H9 (cell line): ENCODE results near the gene ZNF526. TPM values are rescaled to one million over a fixed set of nuclear protein-coding genes. Genes with fewer than 3 reads are reported as not detected.

Experiments used
- DNase-seq: peaks from one replicate; pipeline ENCODE4 v3.0.0-alpha.2; 2017
- H2AFZ ChIP-seq: one replicate; pipeline ENCODE4 v1.6.1; 2013; ENCODE audit warnings: mild to moderate bottlenecking, low read length, control low read depth, moderate library complexity
- H2AK5ac ChIP-seq: 2 replicates; pipeline ENCODE4 v1.6.1; 2013; ENCODE audit warnings: low read length, control low read depth, mixed read lengths; ENCODE audit not compliant: insufficient read length
- H2BK120ac ChIP-seq: one replicate; pipeline ENCODE4 v1.6.1; 2013; ENCODE audit warnings: low read depth, mild to moderate bottlenecking, low read length, control low read depth, inconsistent platforms; ENCODE audit not compliant: poor library complexity, severe bottlenecking
- H2BK12ac ChIP-seq: 2 replicates; pipeline ENCODE4 v1.6.1; 2013; ENCODE audit warnings: low read length, control low read depth, mixed read lengths, low read depth; ENCODE audit not compliant: insufficient read length
- H2BK15ac ChIP-seq: 2 replicates; pipeline ENCODE4 v1.6.1; 2013; ENCODE audit warnings: low read depth, low read length, control low read depth
- H2BK20ac ChIP-seq: one replicate; pipeline ENCODE4 v1.6.1; 2013; ENCODE audit warnings: low read depth, mild to moderate bottlenecking, low read length, control low read depth, inconsistent platforms; ENCODE audit not compliant: poor library complexity, severe bottlenecking
- H2BK5ac ChIP-seq: 2 replicates; pipeline ENCODE4 v1.6.1; 2013; ENCODE audit warnings: low read length, control low read depth, mixed read lengths; ENCODE audit not compliant: insufficient read length
- H3K14ac ChIP-seq: 2 replicates; pipeline ENCODE4 v1.6.1; 2013; ENCODE audit warnings: low read length, control low read depth; ENCODE audit not compliant: insufficient read depth
- H3K18ac ChIP-seq: 2 replicates; pipeline ENCODE4 v1.6.1; 2013; ENCODE audit warnings: low read depth, mild to moderate bottlenecking, mixed read lengths, low read length, control low read depth; ENCODE audit not compliant: insufficient read length
- H3K23ac ChIP-seq: 2 replicates; pipeline ENCODE4 v1.6.1; 2013; ENCODE audit warnings: low read length, control low read depth, mixed read lengths, low read depth; ENCODE audit not compliant: insufficient read length
- H3K23me2 ChIP-seq: 2 replicates; pipeline ENCODE4 v1.6.1; 2013; ENCODE audit warnings: low read depth, mild to moderate bottlenecking, mixed read lengths, low read length, control low read depth; ENCODE audit not compliant: insufficient read length, poor library complexity, severe bottlenecking
- H3K27ac ChIP-seq: 2 replicates; pipeline ENCODE4 v1.5.1; 2013; ENCODE audit warnings: low read length, control low read depth, mixed read lengths, low read depth; ENCODE audit not compliant: insufficient read length
- H3K27me3 ChIP-seq: 2 replicates; pipeline ENCODE4 v1.6.1; 2013; ENCODE audit warnings: low read length, control low read depth, inconsistent platforms; ENCODE audit not compliant: insufficient read depth
- H3K4ac ChIP-seq: 2 replicates; pipeline ENCODE4 v1.6.1; 2013; ENCODE audit warnings: low read depth, mild to moderate bottlenecking, control low read depth, inconsistent platforms, low read length, moderate library complexity
- H3K4me1 ChIP-seq: 2 replicates; pipeline ENCODE4 v1.6.1; 2013; ENCODE audit warnings: low read length, control low read depth, inconsistent platforms; ENCODE audit not compliant: insufficient read depth
- H3K4me2 ChIP-seq: 2 replicates; pipeline ENCODE4 v1.6.1; 2013; ENCODE audit warnings: low read length, control low read depth, mixed read lengths; ENCODE audit not compliant: insufficient read length, insufficient read depth
- H3K56ac ChIP-seq: 2 replicates; pipeline ENCODE4 v1.6.1; 2013; ENCODE audit warnings: low read depth, mild to moderate bottlenecking, mixed read lengths, low read length, control low read depth; ENCODE audit not compliant: insufficient read length
- H3K79me1 ChIP-seq: 2 replicates; pipeline ENCODE4 v1.6.1; 2013; ENCODE audit warnings: low read depth, mild to moderate bottlenecking, moderate library complexity, low read length, control low read depth, inconsistent platforms; ENCODE audit not compliant: insufficient read depth, poor library complexity, severe bottlenecking
- H3K79me2 ChIP-seq: 2 replicates; pipeline ENCODE4 v1.6.1; 2013; ENCODE audit warnings: low read length, control low read depth, inconsistent platforms; ENCODE audit not compliant: insufficient read depth
- H3K9ac ChIP-seq: 2 replicates; pipeline ENCODE4 v1.6.1; 2013; ENCODE audit warnings: low read length, control low read depth, mixed read lengths; ENCODE audit not compliant: insufficient read length; ENCODE audit errors: extremely low read depth
- H3K9me3 ChIP-seq: one replicate; pipeline ENCODE4 v1.6.1; 2013; ENCODE audit warnings: low read depth, low read length, inconsistent platforms; ENCODE audit not compliant: control insufficient read depth
- H3T11ph ChIP-seq: one replicate; pipeline ENCODE4 v1.6.1; 2013; ENCODE audit warnings: mild to moderate bottlenecking, low read length, control low read depth, inconsistent platforms
- H4K20me1 ChIP-seq: one replicate; pipeline ENCODE4 v1.6.1; 2013; ENCODE audit not compliant: control insufficient read depth, insufficient read length, insufficient read depth
- H4K5ac ChIP-seq: 2 replicates; pipeline ENCODE4 v1.6.1; 2013; ENCODE audit warnings: low read depth, mild to moderate bottlenecking, mixed read lengths, low read length, control low read depth; ENCODE audit not compliant: insufficient read length
- H4K8ac ChIP-seq: replicated peaks from 2 replicates; pipeline ENCODE4 v1.6.1; 2013; ENCODE audit warnings: low read length, control low read depth, mixed read lengths, low read depth; ENCODE audit not compliant: insufficient read length
- H4K91ac ChIP-seq: 2 replicates; pipeline ENCODE4 v1.6.1; 2013; ENCODE audit warnings: low read depth, mild to moderate bottlenecking, moderate library complexity, mixed read lengths, low read length, control low read depth; ENCODE audit not compliant: insufficient read length
- H3K27ac Mint-ChIP-seq, 3 experiments: 2 replicates in 2 of 3; 3 replicates in 1 of 3; pipeline ENCODE4 v1.8.0; 2020 to 2021; ENCODE audit warnings: mixed read lengths in 3 of 3, mild to moderate bottlenecking in 1 of 3, moderate library complexity in 1 of 3
- H3K27me3 Mint-ChIP-seq: 2 replicates; pipeline ENCODE4 v1.8.0; 2021; ENCODE audit warnings: low read depth, mild to moderate bottlenecking, moderate library complexity, mixed read lengths
- H3K36me3 Mint-ChIP-seq, 3 experiments: 2 replicates in 2 of 3; 3 replicates in 1 of 3; pipeline ENCODE4 v1.8.0; 2020 to 2021; ENCODE audit warnings: low read depth in 3 of 3, mixed read lengths in 3 of 3; ENCODE audit not compliant: insufficient read depth in 1 of 3
- H3K4me1 Mint-ChIP-seq, 2 experiments: 2 replicates each; pipeline ENCODE4 v1.8.0; 2020; ENCODE audit warnings: mixed read lengths in 2 of 2
- H3K4me3 Mint-ChIP-seq, 2 experiments: 2 replicates in 1 of 2; 3 replicates in 1 of 2; pipeline ENCODE4 v1.8.0; 2020 to 2021; ENCODE audit warnings: mild to moderate bottlenecking in 2 of 2, mixed read lengths in 2 of 2, moderate library complexity in 1 of 2
- H3K9me3 Mint-ChIP-seq, 2 experiments: 2 replicates in 1 of 2; 3 replicates in 1 of 2; pipeline ENCODE4 v1.8.0; 2020; ENCODE audit warnings: mild to moderate bottlenecking in 2 of 2, mixed read lengths in 2 of 2, moderate library complexity in 1 of 2
- WGBS: extraction: QIAGEN DNeasy Blood & Tissue Kit; methylation state at CpG from one replicate; pipeline ENCODE4 v1.1.7; 2013; ENCODE audit warnings: missing lambda C conversion rate, low lambda C conversion rate, mixed read lengths; ENCODE audit not compliant: insufficient read length; ENCODE audit errors: extremely low coverage; 5-methylcytosine and 5-hydroxymethylcytosine counted together
- total RNA-seq: library from RNA; stranded (reverse); gene quantifications from 2 replicates; pipeline ENCODE4 v1.2.1, GENCODE V29; 2021
- TF ChIP-seq, protein P1 (sequence below): fragments of 200-600 bp; sonication (generic); conservative IDR thresholded peaks from 3 replicates; pipeline ENCODE4 v1.8.0; 2021; ENCODE audit warnings: antibody characterized with exemption, mild to moderate bottlenecking

Gene ZNF526
- total RNA-seq, 1 experiment from 2014 or later, result 20.5 TPM

DNA sequence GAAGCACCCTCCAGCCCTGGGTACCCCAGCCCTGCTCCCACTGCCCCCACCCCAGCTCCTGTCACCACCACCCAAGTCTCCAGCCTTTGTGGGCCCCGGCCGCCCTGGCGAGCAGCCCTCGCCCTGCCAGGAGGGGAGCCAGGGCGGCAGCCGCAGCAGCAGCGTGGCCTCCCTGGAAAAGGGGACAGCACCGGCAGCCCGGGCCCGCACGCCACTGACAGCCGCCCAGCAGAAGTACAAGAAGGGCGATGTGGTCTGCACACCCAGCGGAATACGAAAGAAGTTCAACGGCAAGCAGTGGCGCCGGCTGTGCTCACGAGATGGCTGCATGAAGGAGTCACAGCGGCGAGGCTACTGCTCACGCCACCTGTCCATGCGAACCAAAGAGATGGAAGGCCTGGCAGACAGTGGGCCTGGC is 52.9 kb downstream of the ZNF526 start:
- Histone ChIP-seq H3K27me3 (no peaks in the 10 kb centered on the region), H2BK120ac (no peak overlapping the region), H4K5ac (no peak overlapping the region), H3T11ph (no peak overlapping the region), H2BK20ac (no peak overlapping the region), H4K8ac (no peak overlapping the region), H2BK5ac (no peak overlapping the region), H2AFZ (no peak overlapping the region), H3K23ac (no peak overlapping the region), H2AK5ac (no peak overlapping the region), H3K18ac (no peak overlapping the region), H3K4ac (no peak overlapping the region), H3K14ac (no peak overlapping the region), H3K27ac (no peak overlapping the region), H3K79me2 (no peaks in the 10 kb centered on the region), H3K9ac (no peak overlapping the region), H3K56ac (no peak overlapping the region), H4K91ac (no peak overlapping the region), H3K79me1 (no peaks in the 10 kb centered on the region), H3K23me2 (peaks cover 4% of the 10 kb centered on the region), H3K9me3 (no peaks in the 10 kb centered on the region), H4K20me1 (no peaks in the 10 kb centered on the region), H2BK12ac (no peak overlapping the region), H3K4me2 (no peak overlapping the region), H3K4me1 (no peaks in the 10 kb centered on the region; the same call in 1 of the 2 replicates), H2BK15ac (no peak overlapping the region)
- WGBS, result no CpG with 5 or more reads among the region's 23 CpGs
- H3K4me1 Mint-ChIP-seq, result peaks cover 13 to 18% of the 10 kb centered on the region in 2 experiments
- TF ChIP-seq, protein P1, sequence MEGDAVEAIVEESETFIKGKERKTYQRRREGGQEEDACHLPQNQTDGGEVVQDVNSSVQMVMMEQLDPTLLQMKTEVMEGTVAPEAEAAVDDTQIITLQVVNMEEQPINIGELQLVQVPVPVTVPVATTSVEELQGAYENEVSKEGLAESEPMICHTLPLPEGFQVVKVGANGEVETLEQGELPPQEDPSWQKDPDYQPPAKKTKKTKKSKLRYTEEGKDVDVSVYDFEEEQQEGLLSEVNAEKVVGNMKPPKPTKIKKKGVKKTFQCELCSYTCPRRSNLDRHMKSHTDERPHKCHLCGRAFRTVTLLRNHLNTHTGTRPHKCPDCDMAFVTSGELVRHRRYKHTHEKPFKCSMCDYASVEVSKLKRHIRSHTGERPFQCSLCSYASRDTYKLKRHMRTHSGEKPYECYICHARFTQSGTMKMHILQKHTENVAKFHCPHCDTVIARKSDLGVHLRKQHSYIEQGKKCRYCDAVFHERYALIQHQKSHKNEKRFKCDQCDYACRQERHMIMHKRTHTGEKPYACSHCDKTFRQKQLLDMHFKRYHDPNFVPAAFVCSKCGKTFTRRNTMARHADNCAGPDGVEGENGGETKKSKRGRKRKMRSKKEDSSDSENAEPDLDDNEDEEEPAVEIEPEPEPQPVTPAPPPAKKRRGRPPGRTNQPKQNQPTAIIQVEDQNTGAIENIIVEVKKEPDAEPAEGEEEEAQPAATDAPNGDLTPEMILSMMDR, result no peak
- DNase-seq, result no peak
- H3K36me3 Mint-ChIP-seq, result peaks cover 4 to 23% (median 16%) of the 10 kb centered on the region in 3 experiments; a peak in 6 of 7 replicates
- no peak overlapping the region for H3K27ac Mint-ChIP-seq
- H3K4me3 Mint-ChIP-seq, result no peak overlapping the region; a peak in 1 of 5 replicates
- H3K9me3 Mint-ChIP-seq, result no peaks in the 10 kb centered on the region; a peak in 1 of 5 replicates
- H3K27me3 Mint-ChIP-seq, result no peaks in the 10 kb centered on the region
